Measurements from ENCODE around the gene MGAT4D.
"Not testable (repeated sequence)": the region's sequence is repeated elsewhere in the genome, so short reads cannot be mapped to it uniquely, and the experiment has no call there.

Gene MGAT4D

DNA sequence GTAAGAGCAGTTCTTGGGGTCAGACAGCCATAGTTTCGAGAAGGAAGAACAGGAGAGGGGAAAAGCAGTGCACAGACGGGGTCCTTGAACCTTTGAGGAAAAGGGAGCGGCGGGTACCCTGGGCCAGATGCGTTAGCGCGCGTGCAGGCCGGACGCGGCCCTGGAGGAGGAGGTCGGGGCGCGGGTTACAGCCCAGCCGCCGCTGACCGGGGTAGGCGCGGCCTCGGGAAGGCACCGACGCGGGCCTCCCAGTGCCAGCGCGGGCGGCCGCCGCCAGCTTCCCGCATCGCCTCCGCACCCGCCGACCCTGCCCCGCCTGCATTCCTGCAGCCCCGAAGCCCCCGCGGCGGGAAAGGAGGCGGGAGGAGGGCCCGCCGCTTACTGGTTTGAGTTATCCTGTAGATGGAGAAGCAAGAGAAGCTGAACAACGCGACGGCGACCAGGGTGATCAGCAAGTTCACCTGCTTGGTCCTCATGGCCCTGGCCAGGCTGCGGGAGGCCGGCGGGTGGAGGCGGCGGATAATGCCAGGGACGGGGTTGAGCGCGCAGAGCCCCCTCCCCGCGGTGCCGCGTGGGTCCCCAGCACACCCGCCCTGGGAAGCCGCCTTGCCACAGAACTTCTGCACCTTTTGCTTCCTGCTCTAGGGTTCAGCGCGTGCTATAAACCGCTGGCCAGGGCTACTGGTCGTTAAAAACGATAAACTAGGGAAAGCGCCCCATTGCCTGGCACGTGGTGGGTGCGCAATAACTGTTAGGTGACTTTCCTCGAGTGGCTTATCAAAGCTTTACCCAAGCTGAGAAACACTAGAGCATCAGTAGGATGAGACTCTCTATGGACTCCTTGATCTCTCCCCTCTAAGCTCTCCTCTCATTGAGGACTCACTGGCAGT lies at the start of gene MGAT4D:
Gene MGAT4D (minus strand): TSS at position 547 of the 890 bp plus-strand sequence. CDS start 71 bp downstream, at position 476.
- no peak for DNase-seq (ENCODE audit: low read depth, low spot score)

DNA sequence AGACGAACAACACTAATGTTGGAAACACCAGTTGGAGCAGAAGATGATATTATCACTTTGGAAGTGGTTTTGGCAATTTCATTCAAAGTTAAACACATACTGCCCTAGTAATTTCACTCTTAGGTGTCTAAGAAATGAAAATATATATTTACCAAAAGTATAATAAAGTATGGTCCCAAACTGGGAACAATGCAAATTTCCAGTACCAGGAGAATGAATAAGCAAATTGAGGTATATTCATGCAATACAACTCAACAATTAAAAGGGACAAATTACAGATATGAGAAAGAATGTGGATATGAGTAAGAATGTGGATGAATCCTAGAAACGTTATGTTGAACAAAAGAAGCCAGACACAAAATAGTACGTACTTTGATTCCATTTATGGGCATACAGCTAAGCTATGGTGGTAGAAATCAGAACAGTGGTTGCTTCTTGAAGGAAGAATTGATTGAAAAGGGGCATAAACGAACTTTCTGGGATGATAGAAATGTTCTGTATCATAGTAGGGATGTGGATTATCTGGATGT lies 35.9 kb upstream of the MGAT4D start:
- no peak for DNase-seq (ENCODE audit: low read depth, low spot score)

DNA sequence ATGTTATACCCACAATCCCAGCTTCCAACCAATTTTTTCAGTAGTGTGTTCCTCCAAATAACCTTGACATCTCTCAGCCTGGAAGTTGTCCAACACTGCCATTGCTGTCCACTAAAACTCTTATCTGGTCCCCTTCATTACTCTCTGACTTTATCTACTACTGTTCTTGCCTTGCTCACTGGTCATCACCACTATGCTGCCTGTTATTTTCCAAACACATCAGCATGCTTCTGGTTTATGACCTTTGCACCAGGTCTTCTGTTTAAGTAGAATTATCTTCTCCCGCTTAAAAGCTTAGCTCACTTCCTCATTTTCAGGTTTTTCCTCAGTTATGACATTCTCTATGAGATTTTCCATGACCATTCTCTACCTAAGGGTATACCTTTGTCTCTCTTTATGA lies 31.3 kb upstream of the MGAT4D start:
- DNase-seq (ENCODE audit: low read depth, low spot score), result no peak

DNA sequence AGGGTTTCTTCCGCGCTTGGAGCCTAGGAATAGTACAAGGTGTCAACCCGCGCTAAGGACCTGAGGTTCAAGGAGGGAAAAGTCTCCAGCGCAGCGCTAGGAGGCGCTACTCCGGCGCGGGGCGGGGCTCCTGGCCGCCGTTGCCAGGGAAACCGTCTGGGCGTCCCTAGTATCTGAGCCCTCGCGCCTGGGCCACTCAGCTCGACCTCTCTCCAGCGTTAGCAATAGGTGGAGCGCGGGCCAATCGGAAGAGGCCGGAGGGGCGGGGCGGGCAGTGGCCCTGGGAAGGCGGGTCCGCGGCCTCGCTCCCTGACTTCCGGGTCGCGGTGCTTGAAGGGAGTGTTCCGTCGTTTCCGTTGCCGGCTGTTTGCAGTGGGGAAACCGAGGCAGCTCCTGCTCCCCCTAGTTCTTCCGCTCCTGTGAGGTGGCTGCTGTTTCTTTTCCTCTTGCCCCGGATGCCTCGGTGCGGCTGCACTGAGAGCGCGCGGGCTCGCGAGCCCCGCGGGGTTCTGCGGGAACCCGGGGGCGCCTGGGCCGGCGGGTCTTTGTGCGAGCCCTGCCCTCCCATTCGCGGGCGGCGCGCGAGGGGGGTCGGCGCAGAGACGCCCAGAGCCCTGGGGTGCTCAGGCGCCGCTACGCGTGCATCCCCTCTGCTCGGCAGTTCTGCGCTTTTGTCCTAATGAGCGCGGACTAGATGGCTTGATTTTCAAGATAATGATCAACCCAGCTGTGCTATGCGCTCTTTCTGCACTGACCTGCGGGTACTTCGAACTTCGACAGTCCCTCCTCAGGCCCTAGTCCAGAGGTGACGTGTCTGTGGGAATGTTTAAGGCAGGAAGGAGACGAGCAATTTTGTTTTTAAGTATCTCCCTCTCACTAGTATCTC lies 26.0 kb upstream of the MGAT4D start, which contains the start of gene ELMOD2:
Gene ELMOD2 (plus strand): TSS at position 312 of the 886 bp plus-strand sequence. CDS start 1,261 bp downstream, outside the sequence.
- peak; percentile 96 for DNase-seq (ENCODE audit: low read depth, low spot score)

DNA sequence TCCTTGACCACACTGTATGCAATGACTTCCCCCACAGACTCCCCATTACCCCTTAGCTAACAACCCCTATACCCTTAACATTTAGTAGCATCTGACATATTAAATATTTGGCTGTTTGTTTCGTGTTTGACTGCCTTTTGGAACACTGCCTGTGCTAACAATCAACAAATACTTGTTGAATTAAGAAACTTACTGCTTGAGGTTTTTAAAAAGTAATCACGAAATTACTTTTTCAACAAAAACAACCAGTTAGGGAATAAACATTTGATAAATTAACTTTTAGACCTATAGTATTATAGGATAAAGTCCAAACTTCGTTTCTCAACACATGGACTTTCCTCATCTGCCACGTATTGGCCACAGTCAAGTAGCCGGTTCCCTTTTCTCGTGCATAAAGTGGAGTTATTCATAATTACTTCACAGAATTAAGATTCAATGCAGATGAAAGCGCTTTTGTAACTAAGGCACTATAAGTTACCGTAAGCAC lies 25.3 kb upstream of the MGAT4D start:
- DNase-seq (ENCODE audit: low read depth, low spot score), result no peak

DNA sequence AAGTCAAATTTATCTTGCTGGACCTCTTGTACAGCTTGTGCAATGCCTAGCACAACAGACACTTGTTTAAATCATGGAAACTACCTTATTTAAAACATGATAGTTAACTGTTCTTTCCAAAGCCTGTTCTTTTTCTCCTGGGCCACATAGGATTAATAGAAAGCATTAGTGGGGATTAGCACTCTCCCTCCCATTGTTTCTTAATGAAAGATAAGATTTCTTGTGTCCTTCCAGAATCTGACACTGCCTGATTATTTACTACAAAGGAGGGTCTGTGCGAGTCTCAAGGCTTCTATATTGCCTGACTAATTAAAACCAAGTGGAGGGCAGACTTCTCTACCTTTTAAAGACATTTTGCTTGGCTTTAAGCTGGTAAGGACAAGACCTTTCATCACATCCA lies 17.3 kb upstream of the MGAT4D start:
- no peak for DNase-seq (ENCODE audit: low read depth, low spot score)

DNA sequence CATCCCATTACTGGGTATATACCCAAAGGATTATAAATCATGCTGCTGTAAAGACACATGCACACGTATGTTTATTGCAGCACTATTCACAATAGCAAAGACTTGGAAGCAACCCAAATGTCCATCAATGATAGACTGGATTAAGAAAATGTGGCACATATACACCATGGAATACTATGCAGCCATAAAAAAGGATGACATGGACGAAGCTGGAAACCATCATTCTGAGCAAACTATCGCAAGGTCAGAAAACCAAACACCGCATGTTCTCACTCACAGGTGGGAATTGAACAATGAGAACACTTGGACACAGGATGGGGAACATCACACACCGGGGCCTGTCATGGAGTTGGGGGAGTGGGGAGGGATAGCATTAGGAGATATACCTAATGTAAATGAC lies 15.7 kb upstream of the MGAT4D start:
- not testable (repeated sequence) for DNase-seq (ENCODE audit: low read depth, low spot score)

DNA sequence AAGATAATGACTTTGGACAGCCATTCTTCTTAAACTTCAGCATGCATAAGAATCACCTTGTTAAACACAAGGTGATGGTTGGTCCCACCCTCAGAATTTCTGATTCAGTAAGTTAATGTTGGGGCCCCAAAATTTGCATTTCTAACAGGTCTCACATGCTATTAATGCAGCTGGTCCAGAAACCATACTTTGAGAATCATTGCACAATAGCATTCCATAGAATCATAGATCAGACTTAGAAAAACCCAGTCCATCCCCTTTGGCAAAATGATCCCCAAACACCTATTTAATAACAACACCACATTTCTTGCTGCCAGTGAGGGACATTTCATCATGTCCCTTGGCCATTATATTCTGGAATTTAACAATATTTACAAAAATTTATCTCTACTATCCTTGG lies 6.2 kb upstream of the MGAT4D start:
- DNase-seq (ENCODE audit: low read depth, low spot score), result no peak

DNA sequence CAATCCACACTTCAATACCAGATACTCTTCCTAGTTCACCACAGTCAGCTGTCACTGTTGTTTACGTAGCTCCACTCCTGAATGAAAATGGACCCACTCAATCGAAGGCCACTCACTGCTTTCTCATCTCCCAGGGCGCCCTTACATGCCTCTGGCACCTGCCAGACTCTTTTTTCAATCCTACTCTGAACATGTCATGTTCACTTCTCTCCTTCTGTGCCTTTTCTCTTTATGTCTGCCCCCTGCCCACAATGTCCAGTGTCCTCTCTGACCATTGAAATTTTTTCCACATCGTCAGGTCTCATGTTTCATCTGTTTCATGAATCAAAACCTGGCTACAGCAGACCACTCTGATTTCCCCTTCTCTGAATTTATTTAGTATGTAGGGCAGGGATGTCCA lies 1.3 kb upstream of the MGAT4D start:
- no peak for DNase-seq (ENCODE audit: low read depth, low spot score)

DNA sequence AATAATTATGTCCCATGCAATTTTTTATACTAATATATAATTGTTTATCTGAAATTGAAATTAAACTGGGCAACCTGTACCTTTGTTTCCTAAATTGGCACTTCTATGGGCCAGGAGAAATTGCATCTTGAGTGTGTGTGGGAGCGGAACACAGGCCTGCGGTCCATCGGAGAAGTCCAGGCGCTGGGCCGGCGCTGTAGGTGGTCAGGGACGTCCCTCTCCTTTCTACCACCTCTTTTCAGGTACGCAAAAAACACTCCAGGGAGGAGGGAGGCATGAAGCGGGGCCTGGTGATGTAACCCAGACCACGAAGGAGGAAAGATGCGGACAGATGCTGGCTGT lies 717 bp downstream of the MGAT4D start:
- no peak for DNase-seq (ENCODE audit: low read depth, low spot score)

DNA sequence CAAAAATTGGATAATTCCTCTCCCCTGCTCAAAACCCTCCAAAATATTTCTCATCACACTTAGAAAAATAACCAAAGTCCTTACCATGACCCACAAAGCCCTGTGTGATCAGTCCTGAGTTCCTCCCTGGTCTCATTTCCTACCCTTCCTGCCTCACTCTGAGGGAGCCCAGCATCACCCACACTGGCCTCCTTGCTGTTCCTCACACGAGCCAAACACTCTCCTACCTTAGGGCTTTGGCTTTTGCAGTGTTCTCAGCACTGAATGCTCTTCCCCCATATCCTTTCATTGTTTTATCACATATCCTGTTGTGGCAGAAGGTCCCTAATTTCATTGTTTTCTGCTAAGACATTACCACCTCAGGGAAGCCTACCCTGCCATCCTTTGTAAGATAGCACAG lies 12.2 kb downstream of the MGAT4D start:
- no peak for DNase-seq (ENCODE audit: low read depth, low spot score)

DNA sequence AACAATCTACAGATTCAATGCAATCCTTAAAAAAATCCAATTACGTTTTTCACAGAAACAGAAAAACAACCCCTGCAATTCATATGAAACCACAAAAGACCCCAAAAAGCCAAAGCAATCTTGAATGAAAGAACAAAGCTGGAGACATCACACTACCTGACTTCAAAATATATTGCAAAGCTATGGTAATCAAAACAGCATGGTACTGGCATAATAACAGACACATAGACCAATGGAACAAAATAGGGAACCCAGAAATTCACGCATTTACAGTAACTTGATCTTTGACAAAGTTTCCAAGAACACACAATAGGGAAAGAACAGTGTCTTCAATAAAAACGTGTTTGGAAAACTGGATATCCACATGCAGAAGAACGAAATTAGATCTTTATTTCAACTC lies 14.6 kb downstream of the MGAT4D start:
- DNase-seq (ENCODE audit: low read depth, low spot score), result no peak

DNA sequence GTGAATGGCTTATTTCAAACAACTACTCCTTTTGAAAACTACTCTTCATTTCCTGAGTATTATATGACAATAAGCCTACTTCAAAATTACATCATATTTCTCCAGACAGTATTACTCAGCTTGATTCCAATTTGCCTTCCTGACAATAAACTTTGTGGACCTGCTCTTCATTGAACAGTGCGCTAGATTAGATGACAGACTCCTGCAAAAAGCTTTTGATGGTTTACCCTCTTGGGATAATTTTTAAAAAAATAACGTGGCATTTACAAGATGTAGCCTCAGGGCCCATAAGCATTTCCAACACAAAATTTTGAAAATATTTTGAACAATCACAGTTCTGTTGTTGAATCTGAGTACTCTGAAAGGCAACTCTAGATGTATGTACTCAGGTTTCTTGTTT lies 25.9 kb downstream of the MGAT4D start:
- no peak for DNase-seq (ENCODE audit: low read depth, low spot score)

DNA sequence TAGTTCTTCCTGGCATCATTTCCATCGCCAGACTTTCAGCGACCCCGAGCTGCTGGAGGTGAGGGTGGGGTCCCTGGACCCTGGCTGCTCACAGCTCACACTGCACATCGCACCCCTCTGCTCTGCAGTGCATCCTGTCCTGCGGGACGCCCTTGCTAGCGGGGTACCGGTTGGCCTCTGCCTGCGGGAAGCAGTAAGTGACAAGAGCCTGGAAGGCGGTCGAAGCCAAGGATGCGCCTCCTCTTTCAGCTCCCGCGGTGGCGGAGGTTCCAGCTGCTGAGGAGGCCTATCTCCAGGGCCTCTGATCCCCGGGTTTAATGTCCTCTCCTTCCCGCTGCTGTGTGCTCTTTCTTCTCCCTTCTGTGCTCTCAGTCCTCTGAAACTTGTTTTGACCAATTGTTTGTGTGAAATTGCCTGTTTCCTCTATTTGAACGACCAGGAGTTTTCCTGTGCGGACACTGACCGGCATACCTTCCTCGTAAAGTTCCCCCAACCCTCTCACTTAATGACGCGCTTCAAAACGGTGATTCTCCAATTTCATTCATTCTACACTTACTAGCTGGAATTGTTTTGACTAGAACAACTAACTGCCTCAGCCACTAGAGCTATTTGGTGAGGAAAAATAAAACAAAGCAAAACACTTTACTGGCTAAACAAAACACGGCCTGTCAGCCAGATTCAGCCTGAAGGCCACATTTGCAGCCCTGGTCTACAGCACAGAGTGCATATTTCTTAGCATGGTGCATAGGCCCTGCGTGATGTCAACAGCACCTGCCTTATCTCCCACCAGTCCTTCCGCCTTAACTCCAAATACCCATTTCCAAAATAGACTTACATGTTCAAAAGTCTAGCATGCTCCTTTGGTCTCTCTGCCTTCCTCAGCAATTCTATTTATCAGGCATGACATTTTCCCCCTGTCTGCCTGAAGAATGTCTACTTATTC lies 28.0 kb downstream of the MGAT4D start:
- no peak for DNase-seq (ENCODE audit: low read depth, low spot score)

DNA sequence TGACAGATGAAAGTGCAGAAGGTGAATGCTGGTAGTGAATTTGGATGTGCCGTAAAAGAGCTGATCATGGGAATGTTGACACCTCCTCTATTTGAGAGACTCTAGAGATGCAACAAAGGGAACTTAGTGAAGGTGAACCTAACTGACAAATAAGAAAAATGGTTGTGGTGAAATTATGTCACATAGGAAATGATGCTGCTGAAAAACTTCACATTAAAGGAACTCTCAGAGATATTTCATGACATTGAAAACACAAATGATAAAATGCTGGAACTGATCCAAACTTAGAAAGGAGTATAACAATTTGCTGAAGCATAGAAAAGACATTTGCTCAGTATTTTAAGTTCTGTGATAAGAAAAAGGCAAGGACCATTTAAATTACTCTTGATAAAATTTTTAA lies 31.9 kb downstream of the MGAT4D start:
- DNase-seq (ENCODE audit: low read depth, low spot score), result no peak

DNA sequence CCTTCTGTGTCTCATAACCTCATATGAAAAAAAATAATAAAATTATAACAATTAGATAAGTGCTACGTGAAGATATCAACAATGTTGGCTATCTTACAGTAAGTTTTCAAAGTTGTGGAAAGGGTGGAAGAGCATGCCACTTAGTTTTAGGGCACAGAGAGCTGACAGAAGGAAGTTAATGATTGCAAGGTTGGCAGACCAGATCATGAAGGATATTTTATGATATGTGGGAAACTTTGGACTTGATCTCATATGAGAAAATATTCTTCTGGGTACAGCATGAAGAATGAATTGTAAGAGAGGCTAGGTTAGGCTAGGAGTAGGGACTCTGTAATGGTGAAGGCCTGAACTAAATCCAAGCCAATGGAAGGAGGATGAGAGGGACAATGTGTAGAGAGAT lies 34.5 kb downstream of the MGAT4D start:
- DNase-seq (ENCODE audit: low read depth, low spot score), result no peak

DNA sequence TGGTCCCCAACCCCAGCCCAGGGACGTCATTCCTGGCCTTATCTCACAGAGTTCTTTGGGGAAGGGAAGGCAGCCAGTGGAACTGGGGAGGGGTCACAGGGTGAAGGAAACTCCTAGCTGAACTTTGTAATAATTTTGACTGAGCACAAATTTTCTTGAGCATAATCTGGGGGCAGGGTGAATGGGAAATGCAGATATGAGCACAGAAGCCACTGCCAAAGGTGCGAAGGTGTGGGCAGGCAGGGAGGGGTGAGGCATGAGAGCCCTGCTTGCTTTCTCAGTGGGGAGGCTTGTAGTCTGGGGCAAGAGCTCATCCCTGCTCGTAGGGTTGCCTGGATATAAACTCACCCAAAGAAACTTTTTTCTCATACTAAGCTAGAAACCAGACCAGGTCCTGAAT lies 34.9 kb downstream of the MGAT4D start:
- no peak for DNase-seq (ENCODE audit: low read depth, low spot score)

DNA sequence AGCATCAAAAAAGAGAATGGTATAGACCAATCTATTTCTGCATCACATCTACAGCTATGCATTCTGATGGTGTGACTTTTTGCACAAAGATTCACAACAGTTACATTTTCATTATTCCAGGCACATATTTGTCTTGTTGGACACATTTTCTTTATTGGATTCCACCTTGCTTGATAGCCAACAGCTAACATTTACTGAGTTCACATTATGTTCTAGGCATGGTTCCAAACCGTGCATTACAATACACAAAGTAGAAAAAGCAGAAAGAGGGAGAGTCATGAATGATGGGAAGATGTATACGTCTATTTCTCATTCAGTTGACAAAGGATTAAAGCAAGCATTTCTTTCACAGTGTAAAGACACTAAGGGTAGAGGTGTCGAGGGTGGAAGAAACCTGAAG lies 47.7 kb downstream of the MGAT4D start:
- no peak for DNase-seq (ENCODE audit: low read depth, low spot score)

DNA sequence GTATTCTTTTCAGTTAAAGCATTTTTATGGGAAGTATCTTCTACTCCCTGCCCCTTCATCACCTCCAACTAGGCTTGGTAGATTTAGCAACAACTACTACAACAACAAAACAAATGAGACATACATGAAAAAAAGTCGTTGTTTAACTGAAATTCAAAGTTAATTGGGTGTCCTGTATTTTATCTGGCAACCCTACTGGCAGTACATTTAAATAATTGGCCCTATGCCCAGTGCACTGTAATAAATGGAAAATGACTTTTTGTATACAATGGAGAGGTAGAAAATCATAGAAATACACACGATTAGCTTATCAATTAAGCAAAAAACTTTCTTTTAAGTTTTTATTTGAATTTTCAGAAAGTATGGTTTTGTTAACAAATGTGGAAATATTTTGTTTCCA lies 49.3 kb downstream of the MGAT4D start:
- DNase-seq (ENCODE audit: low read depth, low spot score), result no peak

DNA sequence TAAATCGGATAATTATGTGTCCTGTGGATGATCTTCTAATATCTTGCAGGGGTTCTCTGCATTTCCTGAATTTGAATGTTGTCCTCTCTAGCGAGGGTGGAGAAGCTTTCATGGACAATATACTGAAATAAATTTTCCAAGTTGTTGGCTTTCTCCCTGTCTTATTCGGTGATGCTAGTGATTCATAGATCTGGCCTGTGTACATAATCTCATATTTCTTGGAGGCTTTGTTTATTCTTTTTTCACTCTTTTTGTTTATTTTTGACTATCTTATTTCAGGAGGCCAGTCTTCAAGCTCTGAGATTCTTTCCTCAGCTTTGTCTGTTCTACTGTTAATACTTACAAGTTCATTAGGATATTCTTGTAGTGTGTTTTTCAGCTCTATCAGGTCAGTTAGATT lies 49.9 kb downstream of the MGAT4D start:
- DNase-seq (ENCODE audit: low read depth, low spot score), result no peak

DNA sequence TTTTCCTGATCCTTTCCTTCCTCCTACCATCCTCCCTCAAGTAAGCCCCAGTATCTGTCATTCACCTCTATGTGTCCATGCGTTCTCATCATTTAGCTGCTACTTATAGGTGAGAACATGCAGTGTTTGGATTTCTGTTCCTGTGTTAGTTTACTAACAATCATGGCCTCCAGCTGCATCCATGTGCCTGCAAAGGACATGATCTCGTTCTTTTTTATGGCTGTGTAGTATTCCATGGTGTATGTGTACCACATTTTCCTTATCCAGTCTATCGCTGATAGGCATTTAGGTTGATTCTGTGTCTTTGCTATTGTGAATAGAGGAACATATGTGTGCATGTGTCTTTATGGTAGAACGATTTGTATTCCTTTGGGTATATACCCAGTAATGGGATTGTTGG lies 53.7 kb downstream of the MGAT4D start:
- not testable (repeated sequence) for DNase-seq (ENCODE audit: low read depth, low spot score)

All from activated CD4-positive, CD25-positive, alpha-beta regulatory T cell treated with anti-CD3 and anti-CD28 coated beads, Interleukin-2, amount 50 U/mL, for 16 hours (primary cell).